Colonic mucosa (tissue), 4 donors: Measurements from ENCODE around the gene TRPT1. TPM values are rescaled to one million over a fixed set of nuclear protein-coding genes. Genes with fewer than 3 reads are reported as not detected.
"Not testable (repeated sequence)": the region's sequence is repeated elsewhere in the genome, so short reads cannot be mapped to it uniquely, and the experiment has no call there.

Experiments used
- DNase-seq: peaks from one replicate; pipeline ENCODE4 v3.0.0-alpha.2; 2020
- H3K27ac ChIP-seq: fragments of 200-600 bp; one replicate; pipeline ENCODE4 v1.8.0; 2021
- H3K27me3 ChIP-seq: fragments of 200-600 bp; one replicate; pipeline ENCODE4 v1.8.0; 2021
- H3K36me3 ChIP-seq: fragments of 200-600 bp; one replicate; pipeline ENCODE4 v1.8.0; 2021
- H3K4me1 ChIP-seq: fragments of 200-600 bp; one replicate; pipeline ENCODE4 v1.8.0; 2021; ENCODE audit warnings: mild to moderate bottlenecking
- H3K4me3 ChIP-seq: fragments of 200-600 bp; one replicate; pipeline ENCODE4 v1.8.0; 2021
- H3K9ac ChIP-seq, 2 donors: one replicate each; pipeline ENCODE4 v1.7.0; 2013; ENCODE audit warnings: control low read depth in 2 of 2, low read depth in 2 of 2, low read length in 2 of 2
- H3K9me3 ChIP-seq: fragments of 200-600 bp; one replicate; pipeline ENCODE4 v1.8.0; 2021
- intact Hi-C: fragments of 100-400 bp; cut with DNase I; formaldehyde crosslinking; loops from one replicate; pipeline ENCODE4 v1.14.1; 2022
- total RNA-seq, 2 donors: library from RNA; stranded (reverse); fragmentation: NEBNext Ultra II Directional in 1 of 2; extraction: Animal tissue kit (Norgen Biotek cat#: 25700) in 1 of 2; gene quantifications; one replicate each; pipeline ENCODE4 v1.2.1, GENCODE V29; 2021
- TF ChIP-seq, protein P1 (sequence below): fragments of 200-600 bp; IDR thresholded peaks from one replicate; pipeline ENCODE4 v1.8.0; 2022; ENCODE audit warnings: antibody characterized with exemption, mild to moderate bottlenecking
- donor health status: healthy.
- donor health status: DM: no; HTN: no; CAD: no.
- donor health status: DM: no; HTN: no; CAD: no.

TRPT1 gene
- total RNA-seq, 2 donors from 2014 or later = 52.3 to 63.6 TPM

DNA sequence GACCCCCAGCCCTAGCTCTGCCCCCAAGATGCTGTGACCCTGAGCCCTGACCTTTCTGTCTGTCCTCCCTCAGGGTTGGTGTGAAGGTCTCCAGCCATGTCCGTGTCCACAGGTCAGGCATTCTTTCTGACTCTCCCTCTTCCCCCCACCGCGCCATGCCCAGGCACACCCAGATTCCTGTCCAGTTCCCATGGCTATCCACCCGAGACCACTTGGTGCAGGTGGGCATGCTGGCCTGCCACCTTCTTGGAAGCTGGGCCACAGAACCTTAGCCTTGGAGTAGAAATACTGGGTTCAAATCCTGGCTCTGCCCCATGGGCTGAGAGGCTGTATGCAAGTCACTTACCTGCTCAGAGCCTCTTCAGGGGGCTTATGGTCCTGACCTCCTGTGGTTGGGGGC lies 23.1 kb upstream of the TRPT1 start:
- no peaks in the 10 kb centered on the region for H3K27me3 ChIP-seq
- peaks cover 9% of the 10 kb centered on the region for H3K4me1 ChIP-seq
- TF ChIP-seq, protein P1, sequence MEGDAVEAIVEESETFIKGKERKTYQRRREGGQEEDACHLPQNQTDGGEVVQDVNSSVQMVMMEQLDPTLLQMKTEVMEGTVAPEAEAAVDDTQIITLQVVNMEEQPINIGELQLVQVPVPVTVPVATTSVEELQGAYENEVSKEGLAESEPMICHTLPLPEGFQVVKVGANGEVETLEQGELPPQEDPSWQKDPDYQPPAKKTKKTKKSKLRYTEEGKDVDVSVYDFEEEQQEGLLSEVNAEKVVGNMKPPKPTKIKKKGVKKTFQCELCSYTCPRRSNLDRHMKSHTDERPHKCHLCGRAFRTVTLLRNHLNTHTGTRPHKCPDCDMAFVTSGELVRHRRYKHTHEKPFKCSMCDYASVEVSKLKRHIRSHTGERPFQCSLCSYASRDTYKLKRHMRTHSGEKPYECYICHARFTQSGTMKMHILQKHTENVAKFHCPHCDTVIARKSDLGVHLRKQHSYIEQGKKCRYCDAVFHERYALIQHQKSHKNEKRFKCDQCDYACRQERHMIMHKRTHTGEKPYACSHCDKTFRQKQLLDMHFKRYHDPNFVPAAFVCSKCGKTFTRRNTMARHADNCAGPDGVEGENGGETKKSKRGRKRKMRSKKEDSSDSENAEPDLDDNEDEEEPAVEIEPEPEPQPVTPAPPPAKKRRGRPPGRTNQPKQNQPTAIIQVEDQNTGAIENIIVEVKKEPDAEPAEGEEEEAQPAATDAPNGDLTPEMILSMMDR = no peak
- H3K27ac ChIP-seq = no peak overlapping the region
- intact Hi-C loops = no loop called here
- no peaks in the 10 kb centered on the region for H3K36me3 ChIP-seq
- no peak for DNase-seq
- peak overlapping the region in 1 of 2 donors; percentile 12 for H3K9ac ChIP-seq
- H3K4me3 ChIP-seq = no peak overlapping the region
- no peaks in the 10 kb centered on the region for H3K9me3 ChIP-seq

DNA sequence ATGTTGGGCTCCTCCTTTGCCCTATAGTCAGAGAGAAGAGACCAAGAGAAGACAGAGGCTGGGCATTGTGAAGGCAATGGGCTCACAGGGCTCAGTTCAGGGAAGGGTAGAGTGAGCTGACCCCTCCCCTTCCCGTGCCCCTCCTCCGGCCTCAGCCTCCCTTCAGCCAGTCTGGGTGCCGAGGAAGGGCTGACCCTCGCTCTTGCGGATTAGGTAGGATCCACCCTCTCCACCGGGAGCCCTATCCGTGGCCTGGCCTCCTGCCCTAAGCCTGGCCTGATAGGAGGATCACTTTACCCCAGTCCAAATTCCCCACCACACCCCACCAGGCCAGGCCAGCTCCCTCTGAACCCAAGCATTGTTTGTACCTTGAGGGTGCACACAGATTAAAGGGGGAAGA lies 22.6 kb upstream of the TRPT1 start:
- TF ChIP-seq, protein P1 = no peak
- Histone ChIP-seq H3K9ac (peak overlapping the region in 1 of 2 donors; percentile 91), H3K27me3 (no peaks in the 10 kb centered on the region), H3K4me3 (no peak overlapping the region), H3K9me3 (no peaks in the 10 kb centered on the region), H3K36me3 (no peaks in the 10 kb centered on the region), H3K4me1 (peaks cover 9% of the 10 kb centered on the region), H3K27ac (no peak overlapping the region)
- intact Hi-C loops = no loop called here
- no peak for DNase-seq

DNA sequence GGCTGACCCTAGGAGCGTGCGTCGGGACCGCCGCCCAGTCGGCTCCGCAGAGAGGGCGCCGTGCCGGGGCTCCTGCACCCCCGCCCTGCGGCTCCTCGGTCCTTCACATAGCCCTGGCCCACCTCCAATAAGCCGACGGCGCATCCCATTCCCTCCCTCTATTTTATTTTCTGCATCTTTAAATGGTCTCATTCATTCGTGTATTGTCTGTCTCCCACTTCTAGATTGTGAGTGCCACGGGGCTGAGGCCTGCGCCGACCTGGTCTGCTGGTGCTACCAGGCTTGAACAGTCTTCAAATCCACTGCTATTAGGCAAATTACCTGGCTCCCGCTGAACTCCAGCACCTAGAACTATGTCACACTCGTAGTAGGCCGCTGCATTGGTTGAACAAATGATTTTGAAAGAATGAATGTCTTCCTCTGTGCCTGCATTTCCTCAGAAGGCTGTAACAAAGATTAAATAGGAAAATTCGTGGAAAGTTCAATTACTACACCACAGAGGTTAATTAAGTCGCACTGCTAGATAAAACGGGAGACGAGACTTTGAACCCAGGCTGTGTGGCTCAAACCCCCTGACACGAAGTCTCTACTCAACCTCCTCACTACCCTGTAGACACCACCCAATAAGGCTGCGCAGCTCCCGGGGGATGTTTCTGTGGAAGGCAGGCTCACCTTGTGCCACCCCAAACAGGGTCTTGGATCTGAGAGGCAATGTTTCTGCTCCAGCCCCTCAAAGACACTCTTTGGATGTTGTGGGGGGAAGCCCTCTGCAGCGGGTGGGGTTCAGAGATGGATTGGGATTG lies 21.9 kb upstream of the TRPT1 start:
- no peaks in the 10 kb centered on the region for H3K36me3 ChIP-seq
- H3K27me3 ChIP-seq = no peaks in the 10 kb centered on the region
- peak overlapping the region; percentile 59 for H3K4me3 ChIP-seq
- H3K9me3 ChIP-seq = no peaks in the 10 kb centered on the region
- TF ChIP-seq, protein P1 = no peak
- H3K27ac ChIP-seq = peak overlapping the region; percentile 90
- H3K9ac ChIP-seq = peak overlapping the region; percentile 60 to 91
- DNase-seq = no peak
- intact Hi-C loops = no loop called here
- peaks cover 3% of the 10 kb centered on the region for H3K4me1 ChIP-seq

DNA sequence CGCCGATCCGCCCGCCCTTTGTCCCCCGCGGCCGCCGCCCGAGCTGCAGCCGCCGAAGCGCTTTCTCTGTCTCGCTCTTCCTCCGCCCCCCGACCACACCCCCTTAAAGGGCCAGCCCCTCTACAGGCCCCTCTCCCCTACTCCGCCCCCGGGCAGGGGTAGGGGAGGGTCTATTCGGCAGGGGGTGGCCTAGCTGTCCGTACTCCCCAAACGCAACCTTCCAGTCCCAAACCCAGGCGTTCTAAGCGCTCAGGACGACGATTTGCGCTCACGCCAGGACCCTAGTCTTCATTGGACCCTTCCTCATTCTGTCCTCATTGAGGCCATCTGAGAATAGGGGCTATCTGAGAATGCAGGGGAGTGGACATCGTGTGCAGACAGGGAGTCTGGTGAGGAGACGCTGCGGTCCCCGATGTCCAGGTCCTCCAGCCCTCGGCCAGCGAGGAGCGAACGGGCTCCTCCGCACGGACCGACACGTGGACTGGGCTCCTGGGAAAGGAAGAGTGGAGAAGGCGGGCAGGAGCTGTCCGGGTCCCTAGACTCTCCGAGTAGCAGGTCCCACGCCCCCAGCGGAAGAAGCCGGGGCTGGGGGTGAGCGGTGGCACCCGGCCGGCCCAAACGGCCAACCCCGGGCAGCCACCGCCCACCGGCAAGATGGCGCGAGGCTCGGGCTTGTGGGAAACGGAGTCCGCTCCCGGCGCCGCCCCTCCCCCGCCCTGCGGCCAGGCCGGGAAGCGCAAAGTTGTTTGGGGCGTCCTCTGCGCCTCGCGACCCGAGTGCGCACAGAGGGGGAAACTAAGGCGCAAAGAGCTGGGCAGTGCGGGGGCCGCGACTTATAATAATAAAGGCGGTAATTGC lies 21.1 kb upstream of the TRPT1 start, which contains the start of gene PPP1R14B:
Gene PPP1R14B (minus strand): TSS at position 73 of the 858 bp plus-strand sequence. CDS start 270 bp downstream, outside the sequence.
- peak within 1 kb of the TSS; percentile 90 for H3K27ac ChIP-seq
- peak within 1 kb of the TSS; percentile 68 for H3K4me3 ChIP-seq
- intact Hi-C loops = no loop called here
- H3K9ac ChIP-seq = peak within 1 kb of the TSS; percentile 92 to 100
- H3K9me3 ChIP-seq = no peaks in the 10 kb centered on the region
- H3K27me3 ChIP-seq = no peaks in the 10 kb centered on the region
- DNase-seq = peak; percentile 90
- H3K4me1 ChIP-seq = peaks cover 4% of the 10 kb centered on the region
- no peaks in the 10 kb centered on the region for H3K36me3 ChIP-seq
- TF ChIP-seq, protein P1 = no peak

DNA sequence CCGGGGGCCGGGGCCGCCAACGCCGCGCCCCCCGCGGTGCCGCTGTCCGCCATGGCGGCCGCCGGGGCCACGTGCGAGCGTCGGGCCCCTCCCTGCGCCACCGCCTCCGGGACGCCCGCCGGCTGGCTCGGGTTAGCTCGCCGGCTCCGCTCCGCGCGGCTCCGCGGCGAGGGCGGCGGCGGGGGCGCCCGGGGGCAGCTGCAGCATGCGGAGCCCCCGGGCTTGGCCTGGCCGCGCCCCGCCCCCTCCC lies 20.6 kb upstream of the TRPT1 start:
- intact Hi-C loops, H3K36me3 ChIP-seq, H3K9me3 ChIP-seq, H3K27ac ChIP-seq, H3K4me1 ChIP-seq, DNase-seq, H3K27me3 ChIP-seq: not testable (repeated sequence)
- H3K4me3 ChIP-seq = peak overlapping the region; percentile 68
- peak overlapping the region in 1 of 2 donors; percentile 92 for H3K9ac ChIP-seq
